Fibroblast of the conjunctiva (primary cell): ENCODE data around the gene ERVK3-1.
"Not testable (repeated sequence)": the region's sequence is repeated elsewhere in the genome, so short reads cannot be mapped to it uniquely, and the experiment has no call there.

Source experiments
- DNase-seq: peaks from one replicate; pipeline ENCODE4 v3.0.0-alpha.2; 2010; ENCODE audit warnings: low read depth

Gene ERVK3-1

GRCh38 chr19:58346961-58347929, 42.1 kb downstream of the ERVK3-1 start:
- peak; percentile 49 for DNase-seq

- not testable (repeated sequence) for DNase-seq
Measured at GRCh38 chr19:58348080-58348479, 42.9 kb downstream of the ERVK3-1 start.

- DNase-seq, result no peak
Measured at GRCh38 chr19:58349590-58349989, 44.4 kb downstream of the ERVK3-1 start.

GRCh38 chr19:58350001-58350861, 45.1 kb downstream of the ERVK3-1 start:
- no peak for DNase-seq

- DNase-seq, result no peak
Measured at GRCh38 chr19:58350871-58351557, 45.8 kb downstream of the ERVK3-1 start.

- DNase-seq, result no peak
Measured at GRCh38 chr19:58351558-58351878, 46.3 kb downstream of the ERVK3-1 start.

- no peak for DNase-seq
Measured at GRCh38 chr19:58351990-58352755, 47.0 kb downstream of the ERVK3-1 start.

- no peak for DNase-seq
Measured at GRCh38 chr19:58352760-58353671, 47.8 kb downstream of the ERVK3-1 start, which contains the start of gene A1BG. Gene A1BG, minus strand, starts transcription at chr19:58353492. Its CDS starts 55 bp downstream, at chr19:58353437.

- DNase-seq, result no peak
Measured at GRCh38 chr19:58353717-58354477, 48.7 kb downstream of the ERVK3-1 start.

- DNase-seq, result no peak
Measured at GRCh38 chr19:58354478-58355030, 49.4 kb downstream of the ERVK3-1 start.

GRCh38 chr19:58355215-58355796, 50.1 kb downstream of the ERVK3-1 start:
- DNase-seq, result no peak

- no peak for DNase-seq
Measured at GRCh38 chr19:58355908-58356765, 51.0 kb downstream of the ERVK3-1 start.

- no peak for DNase-seq
Measured at GRCh38 chr19:58356766-58357480, 51.7 kb downstream of the ERVK3-1 start.

GRCh38 chr19:58357481-58358145, 52.4 kb downstream of the ERVK3-1 start:
- no peak for DNase-seq

- DNase-seq, result peak; percentile 26
Measured at GRCh38 chr19:58361900-58362271, 56.7 kb downstream of the ERVK3-1 start.

GRCh38 chr19:58362272-58362994, 57.3 kb downstream of the ERVK3-1 start, which contains the start of gene ZNF497:
Gene ZNF497, minus strand, starts transcription at chr19:58362751. Its CDS starts 5,116 bp downstream, at chr19:58357635.
- DNase-seq, result peak; percentile 94
